HepG2 (cell line): ENCODE measurements around the gene CD36. TPM values are rescaled to one million over a fixed set of nuclear protein-coding genes. Genes with fewer than 3 reads are reported as not detected.

Experiments used
- ATAC-seq: fragments of 200-7000 bp; cut with Tn5 transposase; 3 replicates; pipeline ENCODE4 v1.9.1; 2020; ENCODE audit warnings: mild to moderate bottlenecking, moderate library complexity
- BruUV-seq: library from RNA; stranded (reverse); fragments of 400-500 nt; replicated peaks from 2 replicates; lab custom pipeline; 2021; lab: Mats Ljungman, UMichigan
- CTCF ChIA-PET: fragments of 300-600 bp; formaldehyde crosslinking; extraction: SDS; loops from one replicate; lab custom pipeline; 2021; ENCODE audit warnings: low total read pairs, inconsistent platforms, low intra/inter-chr PET ratio; lab: Yijun Ruan, JAX
- POLR2A ChIA-PET: fragments of 350-600 bp; sonication (Branson Sonifier 250); formaldehyde crosslinking; loops from one replicate; lab custom pipeline; 2020; ENCODE audit warnings: antibody characterized with exemption, inconsistent platforms; lab: Yijun Ruan, JAX
- DNase-seq: peaks from one replicate; pipeline ENCODE4 v3.0.0-alpha.2; 2015; ENCODE audit warnings: low spot score
- FAIRE-seq: peaks from 3 replicates; lab custom pipeline; 2011; peaks lifted over from hg19 to GRCh38; lab: Jason Lieb, UNC
- H2AFZ ChIP-seq: one replicate; pipeline ENCODE4 v1.6.1; 2011; ENCODE audit warnings: low read length, inconsistent platforms
- H3K27ac ChIP-seq: fragments of 300-600 bp; 3 replicates; pipeline ENCODE4 v1.8.0; 2011; ENCODE audit warnings: mixed run types, mild to moderate bottlenecking, mixed read lengths, low read length, inconsistent platforms; ENCODE audit not compliant: insufficient read depth; ENCODE audit errors: extremely low read length
- H3K27me3 ChIP-seq, 2 experiments: fragments of 200-600 bp in 1 of 2; 2 replicates in 1 of 2; 3 replicates in 1 of 2; pipeline versions ENCODE4 v1.6.0 to v1.8.0; 2011; ENCODE audit warnings: low read length in 2 of 2, mild to moderate bottlenecking in 2 of 2, moderate library complexity in 2 of 2, inconsistent platforms in 1 of 2; ENCODE audit not compliant: insufficient read depth in 2 of 2, control insufficient read depth in 1 of 2
- H3K36me3 ChIP-seq, 2 experiments: fragments of 200-600 bp in 1 of 2; replicated peaks in 1 of 2; 2 replicates in 1 of 2; 3 replicates in 1 of 2; pipeline versions ENCODE4 v1.5.1 to v1.8.0; 2011; ENCODE audit warnings: low read length in 2 of 2, inconsistent platforms in 1 of 2; ENCODE audit not compliant: insufficient read depth in 2 of 2, control insufficient read depth in 1 of 2
- H3K4me1 ChIP-seq: 2 replicates; pipeline ENCODE4 v1.5.1; 2012; ENCODE audit warnings: low read length, inconsistent platforms; ENCODE audit not compliant: insufficient read depth
- H3K4me2 ChIP-seq: 2 replicates; pipeline ENCODE4 v1.6.0; 2011; ENCODE audit warnings: low read depth, low read length, inconsistent platforms
- H3K4me3 ChIP-seq, 3 experiments: fragments of 200-600 bp in 1 of 3; sonication (generic), shearing (Covaris generic) in 1 of 3; replicated peaks in 1 of 3; 2 replicates each; pipeline ENCODE4 v1.5.1; 2011 to 2016; ENCODE audit warnings: low read length in 3 of 3, inconsistent platforms in 2 of 3, low read depth in 2 of 3, mild to moderate bottlenecking in 2 of 3, control low read depth in 1 of 3, mixed read lengths in 1 of 3; ENCODE audit not compliant: insufficient read depth in 1 of 3
- H3K79me2 ChIP-seq: one replicate; pipeline ENCODE4 v1.6.1; 2011; ENCODE audit warnings: low read length, inconsistent platforms; ENCODE audit not compliant: insufficient read depth
- H3K9ac ChIP-seq: 2 replicates; pipeline ENCODE4 v1.6.0; 2011; ENCODE audit warnings: mild to moderate bottlenecking, low read depth, low read length, inconsistent platforms; ENCODE audit not compliant: insufficient read depth
- H3K9me3 ChIP-seq: 2 replicates; pipeline ENCODE4 v1.5.1; 2012; ENCODE audit warnings: mild to moderate bottlenecking, low read length
- H4K20me1 ChIP-seq: 2 replicates; pipeline ENCODE4 v1.6.0; 2011; ENCODE audit warnings: inconsistent platforms, mild to moderate bottlenecking, low read length, moderate library complexity; ENCODE audit not compliant: insufficient read depth
- EP300 ChIP-seq, 3 experiments: sonication (generic) in 1 of 3; formaldehyde crosslinking in 1 of 3; IDR thresholded peaks; 2 replicates each; pipeline versions ENCODE4 v1.5.1 to v1.6.1; 2011 to 2020; ENCODE audit warnings: low read depth in 2 of 3, low read length in 2 of 3, borderline replicate concordance in 1 of 3, improper control_type of control experiment in 1 of 3, mild to moderate bottlenecking in 1 of 3, missing genetic modification reagents in 1 of 3, moderate library complexity in 1 of 3
- FOXJ3 ChIP-seq: sonication (generic); formaldehyde crosslinking; IDR thresholded peaks from 2 replicates; pipeline ENCODE4 v1.4.0; 2020; ENCODE audit warnings: missing genetic modification reagents, mild to moderate bottlenecking, borderline replicate concordance
- MAFF ChIP-seq: IDR thresholded peaks from 2 replicates; pipeline ENCODE4 v1.6.1; 2011; ENCODE audit warnings: low read depth, low read length, improper control_type of control experiment
- MAFK ChIP-seq, 2 experiments: IDR thresholded peaks in 1 of 2; conservative IDR thresholded peaks in 1 of 2; 2 replicates each; pipeline ENCODE4 v1.6.1; 2011; ENCODE audit warnings: improper control_type of control experiment in 2 of 2, low read length in 2 of 2
- NCOA2 ChIP-seq: sonication (generic); formaldehyde crosslinking; IDR thresholded peaks from 2 replicates; pipeline ENCODE4 v1.8.0; 2022; ENCODE audit warnings: inconsistent platforms
- ZKSCAN8 ChIP-seq: IDR thresholded peaks from 2 replicates; pipeline ENCODE4 v1.6.1; 2016; ENCODE audit warnings: borderline replicate concordance, missing genetic modification reagents, missing compliant biosample characterization
- ZNF263 ChIP-seq: sonication (generic); formaldehyde crosslinking; IDR thresholded peaks from 2 replicates; pipeline ENCODE4 v1.4.0; 2020; ENCODE audit warnings: missing genetic modification reagents
- ZNF839 ChIP-seq: sonication (generic); formaldehyde crosslinking; IDR thresholded peaks from 2 replicates; pipeline ENCODE4 v1.4.0; 2020; ENCODE audit warnings: missing genetic modification reagents, mild to moderate bottlenecking, borderline replicate concordance
- WGBS: methylation state at CpG from one replicate; pipeline ENCODE4 v1.1.6; 2017; ENCODE audit warnings: low lambda C conversion rate; 5-methylcytosine and 5-hydroxymethylcytosine counted together
- in situ Hi-C: cut with HindIII; loops from 2 replicates; pipeline ENCODE4 v1.10.0; 2017; ENCODE audit warnings: low pct_unique_long_range_greater_than_20kb; ENCODE audit not compliant: extremely low pct_ligation_motif_present
- intact Hi-C: fragments of 100-400 bp; cut with micrococcal nuclease; formaldehyde crosslinking; loops from one replicate; pipeline ENCODE4 v1.10.0; 2022; ENCODE audit not compliant: unreplicated experiment
- polyA plus RNA-seq, 8 experiments: library from polyadenylated mRNA; depleted of rRNA in 3 of 8; stranded (reverse) in 7 of 8; unstranded in 1 of 8; fragments of >200 nt; fragmentation: Illumina TruSeq in 4 of 8; extraction: Trizol in 4 of 8; gene quantifications; 2 replicates each; pipeline versions ENCODE4 v1.2.1 to v1.2.3, GENCODE V29; 2011 to 2016; ENCODE audit warnings: low read depth in 4 of 8, missing spikeins in 1 of 8, mixed read lengths in 1 of 8; ENCODE audit not compliant: insufficient read depth in 1 of 8
- total RNA-seq, 5 experiments: library from RNA; depleted of rRNA; stranded (reverse); fragments of >200 nt; fragmentation: Illumina TruSeq; extraction: Trizol; gene quantifications; 2 replicates each; pipeline ENCODE4 v1.2.3, GENCODE V29; 2016; ENCODE audit warnings: low read depth in 1 of 5

Gene CD36
- total and polyA plus RNA-seq, 2 of the 13 experiments (the other 11 are each of a cell fraction or from before 2014, with no cell fraction given), result 2.8 to 4.8 TPM

GRCh38 chr7:80656029-80656428, 17.6 kb downstream of the CD36 start:
- TF ChIP-seq EP300 (IDR thresholded peaks at IDR 0.05; ENCODE audit: low read depth in 2 of 2, low read length in 2 of 2) (peak in 1 of 2 experiments; percentile 48; a peak in 1 of 4 replicates), EP300 (CRISPR knock-in tag; IDR thresholded peaks at IDR 0.05; ENCODE audit: borderline replicate concordance) (no peak), FOXJ3 (0 out of 2 replicates have a peak, but pooled peaks have one; percentile 11), MAFK (conservative IDR thresholded peaks at IDR 0.05 in 1 of 2, IDR thresholded peaks at IDR 0.05 in 1 of 2; ENCODE audit: low read length in 2 of 2) (peak; percentile 48 to 68; a peak in 3 of 4 replicates), NCOA2 (CRISPR knock-in tag) (peak; percentile 34; the same call in 1 of the 2 replicates), ZKSCAN8 (CRISPR knock-in tag) (no peak), ZNF839 (CRISPR knock-in tag) (no peak), MAFF (peak; percentile 54; the same call in 1 of the 2 replicates), ZNF263 (CRISPR knock-in tag) (no peak)
- WGBS, result 22% methylated on average over 4 of the region's 4 CpGs
- H4K20me1 ChIP-seq, result no peaks in the 10 kb centered on the region
- no peaks in the 10 kb centered on the region for H3K27me3 ChIP-seq
- POLR2A ChIA-PET, result no interaction called here
- in situ Hi-C loops, result loop anchor here (5.0 kb wide), 1 partner anchor 224 kb away; no protein-coding TSS in a partner anchor
- no peak overlapping the region for H2AFZ ChIP-seq
- H3K9ac ChIP-seq, result no peak overlapping the region
- no peak for FAIRE-seq
- no peaks in the 10 kb centered on the region for H3K79me2 ChIP-seq
- peaks cover 23% of the 10 kb centered on the region for H3K4me1 ChIP-seq
- no peaks in the 10 kb centered on the region for H3K9me3 ChIP-seq
- no peaks in the 10 kb centered on the region for H3K36me3 ChIP-seq
- 0 out of 2 replicates have a peak overlapping the region, but pooled peaks have one; percentile 19 for H3K4me2 ChIP-seq
- no peak overlapping the region for H3K27ac ChIP-seq
- peak; percentile 11 for DNase-seq
- intact Hi-C loops, result loop anchor here (10.0 kb wide), 2 partner anchors 521 to 591 kb away; partner anchors contain the start of gene GNAI1
- BruUV-seq, result no TSS peak
- H3K4me3 ChIP-seq, result no peak overlapping the region; a peak in 1 of 6 replicates
- no peak for ATAC-seq
- CTCF ChIA-PET, result no interaction called here
